Progenitor cell of endocrine pancreas (in vitro differentiated cells): ENCODE results near the gene CDH4. TPM values are rescaled to one million over a fixed set of nuclear protein-coding genes. Genes with fewer than 3 reads are reported as not detected.

Experiments used
- DNase-seq: peaks from one replicate; pipeline ENCODE4 v3.0.0; 2021; ENCODE audit warnings: low spot score; ENCODE audit not compliant: unreplicated experiment
- H3K27ac Mint-ChIP-seq: 2 replicates; pipeline ENCODE4 v1.8.0; 2021; ENCODE audit warnings: mild to moderate bottlenecking, moderate library complexity, mixed read lengths
- H3K27me3 Mint-ChIP-seq: 2 replicates; pipeline ENCODE4 v1.8.0; 2021; ENCODE audit warnings: mixed read lengths
- H3K36me3 Mint-ChIP-seq: 2 replicates; pipeline ENCODE4 v1.8.0; 2022; ENCODE audit warnings: mixed read lengths; ENCODE audit not compliant: insufficient read depth
- H3K4me1 Mint-ChIP-seq: 2 replicates; pipeline ENCODE4 v1.8.0; 2021; ENCODE audit warnings: low read depth, mixed read lengths
- H3K4me3 Mint-ChIP-seq: 2 replicates; pipeline ENCODE4 v1.8.0; 2021; ENCODE audit warnings: low read depth, mild to moderate bottlenecking, moderate library complexity, mixed read lengths
- H3K9me3 Mint-ChIP-seq: 2 replicates; pipeline ENCODE4 v1.8.0; 2021; ENCODE audit warnings: low read depth, mixed read lengths
- CTCF ChIP-seq: fragments of 200-600 bp; sonication (generic); IDR thresholded peaks from one replicate; pipeline ENCODE4 v1.5.0; 2021; ENCODE audit warnings: antibody characterized with exemption, mild to moderate bottlenecking; ENCODE audit not compliant: unreplicated experiment
- total RNA-seq: library from RNA; stranded (reverse); gene quantifications from 2 replicates; pipeline ENCODE4 v1.2.1, GENCODE V29; 2021

Gene CDH4
- total RNA-seq, 1 donor from 2014 or later = 0.43 TPM

GRCh38 chr20:61933481-61933950, 681.5 kb downstream of the CDH4 start:
- Mint-ChIP-seq H3K4me3 (no peak overlapping the region), H3K36me3 (no peaks in the 10 kb centered on the region), H3K4me1 (no peaks in the 10 kb centered on the region), H3K27ac (no peak overlapping the region), H3K9me3 (no peaks in the 10 kb centered on the region), H3K27me3 (peaks cover 4% of the 10 kb centered on the region)
- no peak for TF ChIP-seq CTCF
- DNase-seq = no peak

- no peak for DNase-seq
- no peak for TF ChIP-seq CTCF
- no peaks in the 10 kb centered on the region for H3K36me3 Mint-ChIP-seq
- no peak overlapping the region for H3K4me3 Mint-ChIP-seq
- H3K27ac Mint-ChIP-seq = no peak overlapping the region
- H3K4me1 Mint-ChIP-seq = no peaks in the 10 kb centered on the region
- no peaks in the 10 kb centered on the region for H3K9me3 Mint-ChIP-seq
- peaks cover 4% of the 10 kb centered on the region for H3K27me3 Mint-ChIP-seq
Measured at GRCh38 chr20:61933951-61934715, 682.1 kb downstream of the CDH4 start.

- Mint-ChIP-seq H3K27ac (no peak overlapping the region), H3K9me3 (no peaks in the 10 kb centered on the region), H3K27me3 (peaks cover 4% of the 10 kb centered on the region), H3K36me3 (no peaks in the 10 kb centered on the region), H3K4me1 (no peaks in the 10 kb centered on the region), H3K4me3 (no peak overlapping the region)
- TF ChIP-seq CTCF = no peak
- no peak for DNase-seq
Measured at GRCh38 chr20:61934716-61935530, 682.9 kb downstream of the CDH4 start.

- TF ChIP-seq CTCF = no peak
- no peaks in the 10 kb centered on the region for H3K36me3 Mint-ChIP-seq
- no peaks in the 10 kb centered on the region for H3K4me1 Mint-ChIP-seq
- H3K27me3 Mint-ChIP-seq = peaks cover 4% of the 10 kb centered on the region
- DNase-seq = no peak
- no peak overlapping the region for H3K27ac Mint-ChIP-seq
- no peaks in the 10 kb centered on the region for H3K9me3 Mint-ChIP-seq
- H3K4me3 Mint-ChIP-seq = no peak overlapping the region
Measured at GRCh38 chr20:61935926-61936700, 684.1 kb downstream of the CDH4 start.

- H3K4me1 Mint-ChIP-seq = no peaks in the 10 kb centered on the region
Measured at GRCh38 chr20:61936701-61937131, 684.7 kb downstream of the CDH4 start.

More at GRCh38 chr20:61936701-61937131, 684.7 kb downstream of the CDH4 start:
- no peak overlapping the region for H3K4me3 Mint-ChIP-seq
- DNase-seq = no peak
- H3K27ac Mint-ChIP-seq = no peak overlapping the region
- TF ChIP-seq CTCF = no peak
- H3K27me3 Mint-ChIP-seq = peaks cover 4% of the 10 kb centered on the region
- no peaks in the 10 kb centered on the region for H3K36me3 Mint-ChIP-seq
- no peaks in the 10 kb centered on the region for H3K9me3 Mint-ChIP-seq
